Activated gamma-delta T cell treated with Interleukin-2 at 50 U/mL for 16 hours (primary cell): ENCODE results near the gene PCSK9.
"Not testable (repeated sequence)": the region's sequence is repeated elsewhere in the genome, so short reads cannot be mapped to it uniquely, and the experiment has no call there.

Source experiments
- DNase-seq: peaks from one replicate; pipeline ENCODE4 v3.0.0-alpha.2; 2020

The PCSK9 gene

DNA sequence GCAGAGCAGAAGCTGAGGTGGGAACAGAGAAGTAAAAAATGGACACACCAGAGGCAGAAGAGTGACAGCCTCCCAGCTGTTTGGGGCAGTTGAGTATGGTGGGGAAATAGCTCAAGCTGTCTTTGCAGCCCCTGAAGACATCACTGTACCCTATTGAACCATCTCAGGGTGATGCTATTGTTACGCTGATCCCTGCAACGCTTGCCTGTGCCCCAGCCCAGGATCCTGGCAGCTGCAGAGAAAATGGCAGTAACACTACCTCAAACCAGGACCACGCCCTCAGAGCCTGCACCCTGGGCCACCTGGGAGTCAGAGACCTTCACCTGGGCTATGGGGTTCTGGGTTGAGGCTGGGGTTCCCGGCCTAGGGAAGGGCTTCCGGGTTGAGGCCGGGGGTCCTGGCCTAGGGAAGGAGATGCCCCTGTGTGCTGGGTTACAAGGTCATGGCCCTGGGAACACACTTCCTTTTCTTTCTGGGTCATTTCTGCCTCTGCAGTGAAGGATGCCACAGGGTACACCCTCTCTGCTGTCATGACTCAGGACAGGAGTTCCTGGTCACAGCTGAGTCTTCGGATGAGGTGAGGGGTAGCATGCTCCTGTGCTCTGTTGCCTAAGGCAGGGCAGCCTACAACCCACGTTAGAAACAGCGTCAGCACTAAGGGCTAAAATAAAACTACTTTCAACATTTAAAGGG is 29.0 kb upstream of the PCSK9 start:
- no peak for DNase-seq

DNA sequence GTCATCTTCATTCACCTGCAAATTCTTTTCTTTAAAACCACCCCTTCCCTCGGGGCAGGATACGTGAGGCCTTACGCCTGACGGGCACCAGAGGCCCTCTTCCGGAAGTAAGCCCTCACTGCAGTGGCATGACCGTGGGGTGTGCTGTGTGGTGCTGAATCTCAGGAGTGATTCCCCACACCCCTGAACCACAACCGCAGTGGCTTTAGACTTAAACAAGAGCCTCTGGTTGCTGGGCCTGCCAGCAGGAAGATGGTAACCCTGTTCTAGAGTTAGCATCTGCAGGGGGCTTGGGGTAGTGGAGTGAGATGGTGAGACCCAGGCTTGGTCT is 28.5 kb upstream of the PCSK9 start:
- no peak for DNase-seq

DNA sequence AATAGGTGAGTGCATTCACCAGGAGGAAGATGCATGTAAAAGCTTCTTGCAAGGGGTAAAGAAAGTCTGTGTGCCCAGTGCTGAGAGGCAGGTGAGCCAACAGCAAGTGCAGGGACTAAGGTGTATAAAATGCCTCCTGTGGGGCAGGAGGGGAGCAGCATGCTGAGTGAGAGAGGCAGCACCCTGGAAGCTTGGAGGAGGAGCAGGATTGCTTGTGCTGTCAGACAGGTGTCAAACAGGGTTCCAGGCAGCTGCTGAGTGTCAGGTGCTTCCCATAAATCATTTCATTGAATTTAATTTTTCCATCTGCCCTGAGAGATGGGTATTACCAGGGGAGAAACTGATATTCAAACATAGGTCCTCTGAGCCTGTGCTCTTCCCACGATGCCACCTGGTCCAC is 26.7 kb upstream of the PCSK9 start:
- no peak for DNase-seq

DNA sequence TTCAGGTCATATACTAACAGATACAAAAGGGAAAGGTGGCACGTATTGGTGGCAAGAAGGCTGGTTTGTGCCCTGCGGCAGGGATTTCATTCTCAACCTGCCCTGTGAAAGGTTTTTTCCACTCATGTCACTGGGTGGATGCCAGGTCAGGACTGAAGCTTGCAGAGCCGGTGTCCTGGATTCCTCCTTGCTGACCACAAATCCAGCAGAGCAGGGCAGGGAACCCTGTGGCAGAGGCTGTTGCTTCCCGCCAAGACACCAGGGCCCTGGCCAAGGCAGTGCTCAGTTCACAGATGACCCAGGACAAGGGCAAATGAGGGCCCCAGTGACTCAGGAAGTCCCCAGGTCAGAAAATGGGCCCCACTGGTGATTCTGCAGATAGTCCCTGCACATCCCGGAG is 24.2 kb upstream of the PCSK9 start:
- no peak for DNase-seq

DNA sequence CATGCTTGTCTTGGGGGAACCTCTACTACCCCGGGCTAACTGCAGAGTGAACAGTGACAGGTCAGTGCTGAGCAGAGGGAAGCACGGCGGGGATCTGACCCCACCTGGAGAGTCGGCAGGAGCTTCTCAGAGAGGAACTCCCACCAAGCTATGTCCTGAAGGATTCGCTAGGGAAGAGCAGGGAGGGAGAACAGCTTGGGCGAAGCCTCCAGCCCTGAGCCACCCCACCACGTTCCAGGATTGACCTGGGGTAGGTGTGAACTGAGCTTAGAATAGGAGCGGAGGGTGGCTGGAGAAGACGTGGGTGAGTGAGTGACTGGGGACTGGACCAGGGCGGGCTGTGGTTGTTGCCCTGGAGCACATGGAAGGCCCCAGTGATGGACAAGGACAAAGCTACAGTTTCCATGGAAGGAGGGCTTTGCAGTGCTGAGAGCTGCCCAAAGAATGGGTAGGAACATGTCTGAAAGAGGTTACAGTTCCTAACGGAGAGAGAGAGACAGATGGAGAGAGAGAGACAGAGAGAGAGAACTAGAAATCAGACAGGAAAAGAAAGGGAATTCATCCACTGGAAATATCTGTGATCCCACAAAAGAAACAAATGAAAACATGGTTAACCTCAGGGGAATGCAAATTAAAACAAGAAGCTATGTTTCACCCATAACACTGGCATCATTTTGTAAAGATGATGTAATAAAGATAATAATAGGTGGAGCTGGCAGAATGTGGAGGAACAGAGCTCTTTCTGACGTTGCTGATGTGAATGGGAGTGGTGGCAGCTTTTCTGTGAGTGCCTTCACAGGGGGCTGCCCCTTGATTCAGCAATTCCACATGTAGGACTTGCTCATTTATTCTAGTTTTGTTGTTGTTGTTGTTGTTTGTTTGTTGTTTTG is 23.4 kb upstream of the PCSK9 start:
- DNase-seq: no peak

DNA sequence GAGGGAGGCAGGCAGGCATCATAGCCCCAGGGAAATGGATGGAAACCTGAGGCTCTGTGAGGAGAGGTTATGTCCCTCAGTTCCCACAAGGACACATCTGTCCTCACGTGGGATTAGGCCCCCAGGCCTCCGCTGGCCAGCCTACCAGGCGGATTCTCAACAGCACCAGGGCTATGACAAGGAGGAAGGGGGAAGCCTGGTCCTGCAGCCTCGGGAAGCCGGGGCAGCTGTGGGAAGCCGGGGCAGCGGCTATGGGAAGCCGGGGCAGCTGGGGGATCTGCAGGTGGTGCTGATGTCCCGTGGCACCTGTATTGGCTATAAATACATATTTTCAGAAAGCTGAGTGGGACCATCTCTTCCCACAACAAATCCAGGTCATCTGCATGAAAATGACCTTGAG is 21.0 kb upstream of the PCSK9 start:
- no peak for DNase-seq

DNA sequence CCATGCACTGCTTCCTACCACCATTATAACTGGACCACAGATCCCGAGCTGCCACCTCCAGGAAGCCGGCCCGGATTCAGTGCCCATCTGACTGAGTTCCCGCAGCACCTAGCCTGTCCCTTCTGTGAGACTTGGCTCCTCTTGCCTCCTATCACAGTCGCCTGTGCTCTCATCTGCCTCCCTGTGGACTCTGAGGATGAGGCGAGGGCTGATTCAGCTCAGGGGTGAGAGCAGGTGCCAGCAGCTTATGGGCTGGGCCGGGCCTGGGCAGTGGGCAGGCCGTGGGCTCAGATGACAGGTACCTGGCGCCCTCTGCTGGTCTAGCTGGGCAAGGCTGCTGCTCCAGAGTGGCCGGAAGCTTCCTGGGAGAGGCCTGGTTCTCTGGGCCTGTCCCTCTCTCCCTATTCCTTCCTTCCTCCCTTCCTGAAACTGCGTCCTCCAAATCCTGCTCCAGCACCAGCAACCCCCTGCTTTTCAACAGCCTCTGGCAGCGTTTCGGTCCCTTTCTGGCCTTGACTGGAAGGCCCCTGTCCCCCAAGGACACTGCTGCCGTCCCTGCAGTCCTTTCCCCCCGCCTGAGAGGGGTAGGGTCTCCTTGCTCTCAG is 17.3 kb upstream of the PCSK9 start:
- DNase-seq: peak; percentile 51

DNA sequence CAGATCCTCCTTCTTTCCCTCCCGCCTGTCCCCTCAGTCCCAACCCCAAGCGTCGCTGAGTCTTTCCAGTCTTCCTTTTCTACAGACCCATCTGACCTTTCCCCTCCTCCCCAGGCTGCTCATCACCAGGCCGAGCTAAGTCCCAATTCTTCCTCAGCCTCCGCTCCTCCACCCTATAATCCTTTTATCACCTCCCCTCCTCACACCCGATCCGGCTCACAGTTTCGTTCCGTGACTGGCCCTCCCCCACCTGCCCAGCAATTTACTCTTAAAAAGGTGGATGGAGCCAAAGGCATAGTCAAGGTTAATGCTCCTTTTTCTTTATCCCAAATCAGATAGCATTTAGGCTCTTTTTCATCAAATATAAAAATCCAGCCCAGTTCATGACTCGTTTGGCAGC is 15.2 kb upstream of the PCSK9 start:
- not testable (repeated sequence) for DNase-seq

DNA sequence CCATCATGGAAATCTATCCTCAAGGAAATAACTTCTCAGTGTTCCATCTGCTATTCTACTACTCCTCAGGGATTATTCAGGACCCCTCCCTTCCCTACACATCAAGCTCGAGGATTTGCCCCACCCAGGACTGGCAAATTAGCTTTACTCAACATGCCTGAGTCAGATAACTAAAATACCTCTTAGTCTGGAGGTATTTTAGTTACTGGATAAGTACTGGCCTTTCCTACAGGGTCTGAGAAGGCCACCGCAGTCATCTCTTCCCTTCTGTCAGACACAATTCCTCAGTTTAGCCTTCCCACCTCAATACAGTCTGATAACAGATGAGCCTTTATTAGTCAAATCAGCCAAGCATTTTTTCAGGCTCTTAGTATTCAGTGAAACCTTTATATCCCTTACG is 12.7 kb upstream of the PCSK9 start:
- DNase-seq: not testable (repeated sequence)

DNA sequence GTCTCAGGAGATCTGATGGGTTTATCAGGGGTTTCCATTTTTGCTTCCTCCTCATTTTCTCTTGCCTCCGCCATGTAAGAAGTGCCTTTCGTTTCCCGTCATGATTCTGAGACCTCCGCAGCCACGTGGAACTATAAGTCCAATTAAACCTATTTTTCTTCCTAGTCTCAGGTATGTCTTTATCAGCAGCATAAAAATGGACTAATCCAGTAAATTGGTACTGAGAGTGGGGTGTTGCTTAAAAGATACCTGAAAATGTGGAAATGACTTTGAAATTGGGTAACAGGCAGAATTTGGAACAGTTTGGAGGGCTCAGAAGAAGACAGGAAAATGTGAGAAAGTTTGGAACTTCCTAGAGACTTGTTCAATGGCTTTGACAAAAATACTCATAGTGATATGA is 8.2 kb upstream of the PCSK9 start:
- DNase-seq: not testable (repeated sequence)

DNA sequence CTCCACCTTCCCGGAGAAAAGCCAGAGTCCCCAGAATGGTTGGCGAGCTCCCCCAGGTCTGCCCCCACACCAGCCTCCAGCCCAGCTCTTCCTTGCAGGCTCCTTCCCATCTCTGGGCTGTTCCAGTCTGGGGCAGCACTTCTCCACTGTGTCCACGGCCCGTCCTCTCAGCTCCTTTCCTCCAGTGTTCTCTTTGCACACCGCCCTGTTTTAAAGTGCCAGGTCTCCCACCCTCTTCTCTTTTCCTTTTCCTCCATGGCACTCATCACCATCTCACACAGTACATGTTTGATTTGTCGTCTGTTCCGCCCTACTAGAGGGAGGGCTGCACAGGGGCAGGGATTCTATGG is 6.1 kb upstream of the PCSK9 start:
- no peak for DNase-seq

DNA sequence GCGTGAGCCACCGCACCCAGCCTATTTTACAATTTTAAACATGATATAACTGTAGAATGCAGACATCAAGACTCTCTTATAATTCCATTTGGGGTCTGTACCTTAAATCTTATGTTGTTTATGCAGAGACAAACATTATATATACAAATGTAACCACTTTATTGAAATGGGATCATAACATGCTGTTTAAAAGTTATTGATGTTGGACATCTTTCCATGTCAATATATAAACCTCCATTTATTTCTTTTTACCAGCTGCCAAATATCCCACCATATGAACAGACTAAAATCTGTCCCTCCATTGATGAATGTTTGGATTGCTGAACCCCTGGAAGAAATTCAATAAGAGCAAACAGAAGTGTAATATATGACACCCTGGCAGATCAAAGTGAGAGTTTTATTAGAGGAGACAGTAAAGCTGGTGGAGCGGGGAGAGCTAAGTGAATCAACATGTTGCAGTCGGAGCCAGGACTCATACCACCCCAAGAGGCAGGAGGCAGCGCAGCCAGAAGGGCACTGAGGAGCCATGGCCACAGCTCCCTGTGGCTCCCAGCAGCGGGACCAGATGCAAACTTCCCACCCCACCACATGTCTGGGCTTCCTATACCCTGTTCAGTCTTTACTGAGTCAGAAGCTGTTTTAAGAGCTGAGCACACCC is 4.7 kb upstream of the PCSK9 start:
- DNase-seq: no peak

DNA sequence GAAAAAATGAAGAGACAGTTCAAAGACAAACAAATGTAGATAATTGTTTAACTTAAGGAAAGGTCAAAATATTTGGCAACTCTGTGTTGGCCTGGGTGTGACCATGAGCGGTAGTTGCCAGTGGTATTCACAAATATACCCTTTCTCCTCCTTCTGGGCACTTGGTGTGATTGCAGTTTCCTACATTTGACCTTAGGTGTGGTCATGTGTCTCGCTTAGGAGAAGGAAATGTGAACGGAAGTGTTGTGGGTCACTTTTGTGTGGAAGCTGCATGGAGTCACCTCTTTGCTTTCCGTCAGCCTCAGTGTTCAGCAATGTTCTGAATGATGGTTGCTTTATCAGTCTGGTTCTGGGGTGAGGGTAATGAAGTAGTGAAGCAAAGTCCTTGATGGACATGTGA is 3.4 kb upstream of the PCSK9 start:
- DNase-seq: no peak

DNA sequence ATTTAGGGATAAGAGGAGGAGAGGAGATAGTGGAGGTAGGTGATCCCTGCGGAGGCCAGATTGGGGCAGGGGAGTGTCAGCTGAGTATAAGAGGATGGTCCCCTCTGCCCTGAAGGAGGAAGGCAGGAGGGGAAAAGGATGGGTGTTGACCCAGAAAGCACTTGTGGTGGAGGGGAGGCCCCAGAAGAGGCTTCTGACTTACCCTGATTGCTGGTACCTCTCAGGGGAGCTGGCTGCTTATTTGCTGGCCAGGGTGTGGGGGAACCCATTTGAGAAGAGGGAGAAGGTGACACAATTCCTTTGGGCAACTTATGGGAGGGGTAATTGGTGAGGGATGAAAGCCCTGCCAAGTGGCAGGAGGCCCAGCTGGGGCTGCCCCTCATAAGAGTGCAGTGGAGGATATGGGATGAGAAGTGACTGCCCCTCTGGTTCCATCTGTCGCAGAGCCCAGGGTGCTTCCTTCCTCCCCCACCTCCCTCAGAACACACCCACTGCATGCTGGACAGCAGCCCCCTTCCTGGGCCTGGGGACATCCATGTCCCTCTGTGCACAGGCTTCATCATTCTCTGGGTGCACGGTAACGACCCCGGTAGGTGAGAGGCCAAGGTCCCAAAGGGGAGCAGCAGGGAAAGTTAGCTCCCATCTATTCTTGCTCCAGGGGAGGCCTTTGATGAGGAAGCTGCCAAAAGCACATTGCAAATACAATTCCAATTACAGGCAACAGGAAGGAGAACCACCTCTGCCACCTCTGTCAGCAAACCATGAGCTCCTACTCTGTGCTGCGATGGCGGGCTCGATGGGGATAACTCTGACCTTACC is 1.4 kb upstream of the PCSK9 start:
- DNase-seq: no peak

DNA sequence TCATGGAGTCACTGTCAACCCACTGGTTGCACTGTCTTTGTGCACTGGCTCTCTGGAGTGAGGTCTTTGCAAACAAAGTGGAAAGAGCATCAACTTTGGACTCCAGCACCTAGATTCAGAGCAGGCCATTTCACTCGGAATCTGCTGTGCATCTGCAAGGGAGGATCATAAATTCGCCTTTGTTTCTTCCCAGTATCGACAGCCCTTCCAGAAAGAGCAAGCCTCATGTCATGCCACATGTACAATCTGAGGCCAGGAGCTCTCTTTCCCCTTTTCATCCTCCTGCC is 853 bp upstream of the PCSK9 start:
- no peak for DNase-seq

DNA sequence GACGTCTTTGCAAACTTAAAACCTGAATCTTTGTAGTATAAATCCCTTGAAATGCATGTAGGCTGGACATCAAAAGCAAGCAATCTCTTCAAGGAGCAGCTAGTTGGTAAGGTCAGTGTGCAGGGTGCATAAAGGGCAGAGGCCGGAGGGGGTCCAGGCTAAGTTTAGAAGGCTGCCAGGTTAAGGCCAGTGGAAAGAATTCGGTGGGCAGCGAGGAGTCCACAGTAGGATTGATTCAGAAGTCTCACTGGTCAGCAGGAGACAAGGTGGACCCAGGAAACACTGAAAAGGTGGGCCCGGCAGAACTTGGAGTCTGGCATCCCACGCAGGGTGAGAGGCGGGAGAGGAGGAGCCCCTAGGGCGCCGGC is 390 bp upstream of the PCSK9 start:
- no peak for DNase-seq

DNA sequence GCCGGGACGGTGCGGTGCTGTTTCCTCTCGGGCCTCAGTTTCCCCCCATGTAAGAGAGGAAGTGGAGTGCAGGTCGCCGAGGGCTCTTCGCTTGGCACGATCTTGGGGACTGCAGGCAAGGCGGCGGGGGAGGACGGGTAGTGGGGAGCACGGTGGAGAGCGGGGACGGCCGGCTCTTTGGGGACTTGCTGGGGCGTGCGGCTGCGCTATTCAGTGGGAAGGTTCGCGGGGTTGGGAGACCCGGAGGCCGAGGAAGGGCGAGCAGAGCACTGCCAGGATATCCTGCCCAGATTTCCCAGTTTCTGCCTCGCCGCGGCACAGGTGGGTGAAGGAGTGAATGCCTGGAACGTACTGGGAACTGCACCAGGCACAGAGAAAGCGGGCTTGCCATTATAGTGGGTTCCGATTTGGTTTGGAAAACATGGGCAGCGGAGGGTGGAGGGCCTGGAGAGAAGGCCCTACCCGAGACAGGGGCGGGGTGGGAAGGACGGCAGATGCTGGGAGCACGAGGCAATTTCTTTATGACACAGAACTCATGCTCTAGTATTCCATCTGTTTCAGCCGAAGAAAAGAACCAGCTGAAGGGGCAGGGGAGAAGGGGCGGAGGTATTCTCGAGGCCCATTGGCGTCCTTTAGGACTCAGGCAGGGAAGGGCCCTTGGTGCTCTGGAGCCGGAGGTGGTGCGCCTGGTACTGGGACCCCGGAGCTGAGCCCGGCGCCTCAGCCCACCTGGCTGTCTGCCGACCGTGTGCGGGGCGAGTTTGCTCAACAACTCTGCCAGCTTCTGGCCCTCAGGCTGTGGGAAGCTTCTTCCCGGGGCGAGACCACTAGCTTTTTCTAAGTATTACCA is 960 bp downstream of the PCSK9 start:
- DNase-seq: no peak

DNA sequence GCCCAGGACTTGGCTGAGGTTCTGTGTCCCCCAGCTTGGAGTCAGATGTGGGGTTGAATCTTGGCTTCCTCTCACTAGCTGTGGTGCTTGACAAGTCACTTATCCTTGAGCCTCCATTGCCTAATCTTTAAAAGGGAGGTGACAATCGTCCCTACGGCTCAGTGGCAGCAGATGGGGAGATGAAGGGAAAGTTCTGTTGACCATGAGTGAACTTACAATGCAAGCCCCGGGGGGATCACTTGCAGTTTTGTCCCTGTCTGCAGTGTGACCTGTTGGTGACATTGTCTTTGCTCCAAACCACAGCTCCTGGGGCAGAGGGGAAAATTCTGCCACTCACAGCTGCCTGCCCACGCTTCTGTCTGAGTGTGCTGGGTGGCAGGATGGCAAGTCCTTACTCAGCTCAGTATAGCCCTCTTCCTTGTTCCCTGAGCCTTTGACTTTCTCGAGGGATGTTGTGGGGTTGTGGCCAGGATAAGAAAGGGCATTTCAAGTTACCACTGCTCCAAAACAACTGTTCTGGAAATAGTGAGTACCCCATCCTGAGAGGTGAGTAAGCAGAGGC is 1.7 kb downstream of the PCSK9 start:
- DNase-seq: no peak

DNA sequence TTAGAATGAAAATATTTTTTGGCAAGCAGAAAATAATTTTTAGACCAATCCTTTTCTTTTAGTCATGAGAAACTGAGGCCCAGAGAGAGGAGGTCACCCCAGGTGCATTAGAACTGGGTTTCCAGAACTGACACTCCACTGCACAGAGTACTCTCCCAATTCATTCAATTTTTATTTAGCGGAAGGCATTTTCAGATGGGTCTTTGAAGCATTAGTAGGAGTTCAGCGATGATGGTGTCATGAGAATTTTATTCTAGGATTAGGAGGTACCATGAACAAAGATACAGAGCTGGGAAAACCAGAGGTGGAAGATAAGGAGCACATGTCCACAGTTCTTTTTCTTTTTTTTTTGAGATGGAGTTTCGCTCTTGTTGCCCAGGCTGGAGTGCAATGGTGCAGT is 2.3 kb downstream of the PCSK9 start:
- DNase-seq: no peak

DNA sequence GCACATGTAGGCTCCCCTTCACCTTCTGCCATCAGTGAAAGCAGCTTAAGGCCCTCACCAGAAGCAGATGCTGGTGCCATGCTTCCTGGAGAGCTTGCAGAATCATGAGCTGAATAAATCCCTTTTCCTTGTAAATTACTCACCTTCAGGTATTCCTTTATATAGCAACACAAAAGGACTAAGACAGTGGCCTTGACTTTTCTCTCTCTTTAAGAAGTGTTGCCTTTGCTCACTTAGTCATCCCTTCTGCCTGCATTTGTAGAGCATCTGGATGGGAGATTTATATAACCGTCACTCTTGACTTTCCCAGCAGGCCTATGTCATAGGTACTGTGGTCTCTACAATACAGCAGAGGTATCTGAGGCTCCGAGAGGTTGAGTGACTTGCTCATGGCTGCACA is 3.7 kb downstream of the PCSK9 start:
- DNase-seq: no peak

DNA sequence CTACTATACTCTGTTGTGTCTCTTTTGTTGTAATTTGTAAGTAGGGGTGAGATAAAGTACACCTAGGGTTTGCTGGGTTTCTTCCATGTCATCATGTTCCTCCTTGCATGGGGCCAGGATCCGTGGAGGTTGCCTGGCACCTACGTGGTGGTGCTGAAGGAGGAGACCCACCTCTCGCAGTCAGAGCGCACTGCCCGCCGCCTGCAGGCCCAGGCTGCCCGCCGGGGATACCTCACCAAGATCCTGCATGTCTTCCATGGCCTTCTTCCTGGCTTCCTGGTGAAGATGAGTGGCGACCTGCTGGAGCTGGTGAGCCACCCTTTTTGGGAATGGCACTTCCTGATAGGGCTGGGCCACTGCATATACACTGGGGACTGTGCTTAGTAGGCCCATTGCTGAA is 4.4 kb downstream of the PCSK9 start:
- DNase-seq: no peak
